Cardiac muscle cell (in vitro differentiated cells and primary cell): ENCODE measurements around the gene FUZ. TPM values are rescaled to one million over a fixed set of nuclear protein-coding genes. Genes with fewer than 3 reads are reported as not detected.

Experiments
- DNase-seq, 2 donors: peaks; one replicate each; pipeline versions ENCODE4 v3.0.0 to v3.0.0-alpha.2; 2010 to 2017; ENCODE audit warnings: low read depth in 1 of 2, low spot score in 1 of 2
- H3K27ac ChIP-seq: fragments of 200-600 bp; sonication (generic); 2 replicates; pipeline ENCODE4 v1.5.1; 2016
- H3K27me3 ChIP-seq: fragments of 200-600 bp; sonication (generic); 2 replicates; pipeline ENCODE4 v1.6.0; 2016; ENCODE audit warnings: control low read depth
- H3K36me3 ChIP-seq: fragments of 200-600 bp; sonication (generic); 2 replicates; pipeline ENCODE4 v1.5.1; 2016; ENCODE audit warnings: control low read depth
- H3K4me1 ChIP-seq: fragments of 200-600 bp; sonication (generic); 2 replicates; pipeline ENCODE4 v1.8.1; 2017; ENCODE audit warnings: low read depth, mild to moderate bottlenecking, mixed run types
- H3K4me3 ChIP-seq: fragments of 200-600 bp; sonication (generic); 2 replicates; pipeline ENCODE4 v1.5.1; 2016; ENCODE audit warnings: mild to moderate bottlenecking
- H3K9me3 ChIP-seq: fragments of 200-600 bp; sonication (generic); 2 replicates; pipeline ENCODE4 v1.5.1; 2017; ENCODE audit warnings: low read depth, mild to moderate bottlenecking, control low read depth
- polyA plus RNA-seq: library from polyadenylated mRNA; unstranded; fragments of >200 nt; fragmentation: Nextera tagmentation; extraction: Ambion mirVana; gene quantifications from 2 replicates; pipeline ENCODE4 v1.2.1, GENCODE V29; 2016
- total RNA-seq: library from RNA; depleted of rRNA; stranded (reverse); fragments of >200 nt; gene quantifications from 2 replicates; pipeline ENCODE4 v1.2.3, GENCODE V29; 2016
- TF ChIP-seq, protein P1 (sequence below): IDR thresholded peaks from 2 replicates; pipeline ENCODE4 v1.5.1; 2012; ENCODE audit warnings: low read depth, mild to moderate bottlenecking, low read length

The FUZ gene
- total and polyA plus RNA-seq, 2 experiments from 2014 or later, result 39.0 to 60.8 TPM

DNA sequence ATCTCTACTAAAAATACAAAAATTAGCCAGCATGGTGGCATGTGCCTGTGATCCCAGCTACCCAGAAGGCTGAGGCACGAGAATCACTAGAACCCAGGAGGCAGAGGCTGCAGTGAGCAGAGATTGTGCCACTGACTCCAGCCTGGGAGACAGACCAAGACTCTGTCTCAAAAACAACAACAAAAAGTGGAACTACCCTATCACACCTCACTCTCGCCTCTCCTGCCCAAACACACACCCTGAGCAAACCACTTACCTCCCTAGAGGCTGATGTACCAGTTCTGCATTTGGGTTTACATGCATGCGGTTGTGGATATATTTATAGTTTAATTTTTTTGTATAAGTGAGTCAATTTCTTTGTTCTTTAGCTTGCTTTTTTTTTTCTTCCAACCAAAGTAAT lies 30.2 kb upstream of the FUZ start:
- Histone ChIP-seq H3K9me3 (no peaks in the 10 kb centered on the region), H3K4me3 (no peak overlapping the region), H3K27ac (no peak overlapping the region), H3K36me3 (peaks cover 6% of the 10 kb centered on the region), H3K4me1 (peaks cover 18% of the 10 kb centered on the region), H3K27me3 (no peaks in the 10 kb centered on the region)
- no peak for DNase-seq
- TF ChIP-seq, protein P1, sequence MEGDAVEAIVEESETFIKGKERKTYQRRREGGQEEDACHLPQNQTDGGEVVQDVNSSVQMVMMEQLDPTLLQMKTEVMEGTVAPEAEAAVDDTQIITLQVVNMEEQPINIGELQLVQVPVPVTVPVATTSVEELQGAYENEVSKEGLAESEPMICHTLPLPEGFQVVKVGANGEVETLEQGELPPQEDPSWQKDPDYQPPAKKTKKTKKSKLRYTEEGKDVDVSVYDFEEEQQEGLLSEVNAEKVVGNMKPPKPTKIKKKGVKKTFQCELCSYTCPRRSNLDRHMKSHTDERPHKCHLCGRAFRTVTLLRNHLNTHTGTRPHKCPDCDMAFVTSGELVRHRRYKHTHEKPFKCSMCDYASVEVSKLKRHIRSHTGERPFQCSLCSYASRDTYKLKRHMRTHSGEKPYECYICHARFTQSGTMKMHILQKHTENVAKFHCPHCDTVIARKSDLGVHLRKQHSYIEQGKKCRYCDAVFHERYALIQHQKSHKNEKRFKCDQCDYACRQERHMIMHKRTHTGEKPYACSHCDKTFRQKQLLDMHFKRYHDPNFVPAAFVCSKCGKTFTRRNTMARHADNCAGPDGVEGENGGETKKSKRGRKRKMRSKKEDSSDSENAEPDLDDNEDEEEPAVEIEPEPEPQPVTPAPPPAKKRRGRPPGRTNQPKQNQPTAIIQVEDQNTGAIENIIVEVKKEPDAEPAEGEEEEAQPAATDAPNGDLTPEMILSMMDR, result no peak

- Histone ChIP-seq H3K9me3 (no peaks in the 10 kb centered on the region), H3K27me3 (no peaks in the 10 kb centered on the region), H3K27ac (peak overlapping the region; percentile 93), H3K4me3 (no peak overlapping the region), H3K36me3 (peaks cover 6% of the 10 kb centered on the region), H3K4me1 (peaks cover 18% of the 10 kb centered on the region)
- TF ChIP-seq, protein P1, result no peak
- peak in 1 of 2 donors; percentile 63 for DNase-seq
Observed at GRCh38 chr19:49840736-49841249, 27.7 kb upstream of the FUZ start.

GRCh38 chr19:49840321-49840720 lies 27.2 kb upstream of the FUZ start:
- H3K27me3 ChIP-seq, result no peaks in the 10 kb centered on the region
- H3K4me3 ChIP-seq, result no peak overlapping the region
- no peaks in the 10 kb centered on the region for H3K9me3 ChIP-seq
- TF ChIP-seq, protein P1, result no peak
- DNase-seq, result peak in 1 of 2 donors; percentile 71
- peak overlapping the region; percentile 93 for H3K27ac ChIP-seq
- peaks cover 6% of the 10 kb centered on the region for H3K36me3 ChIP-seq
- H3K4me1 ChIP-seq, result peaks cover 18% of the 10 kb centered on the region

DNA sequence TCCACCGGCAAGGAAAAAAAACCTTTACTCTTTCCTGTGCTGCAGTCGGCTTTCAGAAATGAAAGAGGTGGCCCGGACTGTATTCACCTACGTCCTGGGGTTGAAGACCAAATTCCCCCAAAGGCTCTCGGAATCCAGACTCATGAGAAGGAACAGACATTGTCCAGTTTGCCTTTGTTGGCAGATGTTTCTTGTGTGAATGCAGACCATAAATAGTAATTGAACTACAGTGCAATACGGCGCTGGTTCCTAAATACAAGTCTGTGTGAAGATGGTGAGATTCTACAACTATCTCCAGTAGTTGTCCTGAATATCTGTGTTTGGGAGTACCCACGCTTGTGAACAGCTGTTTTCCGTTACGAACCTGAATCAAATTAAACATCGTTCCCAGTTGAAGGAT lies 26.6 kb upstream of the FUZ start:
- no peak for DNase-seq
- Histone ChIP-seq H3K9me3 (no peaks in the 10 kb centered on the region), H3K36me3 (peaks cover 8% of the 10 kb centered on the region), H3K4me3 (no peak overlapping the region), H3K27ac (peak overlapping the region; percentile 93), H3K27me3 (no peaks in the 10 kb centered on the region), H3K4me1 (peaks cover 18% of the 10 kb centered on the region)
- TF ChIP-seq, protein P1, result no peak

- Histone ChIP-seq H3K9me3 (no peaks in the 10 kb centered on the region), H3K27me3 (no peaks in the 10 kb centered on the region), H3K36me3 (peaks cover 10% of the 10 kb centered on the region), H3K4me3 (no peak overlapping the region), H3K27ac (peak overlapping the region; percentile 93), H3K4me1 (peaks cover 18% of the 10 kb centered on the region)
- TF ChIP-seq, protein P1, result no peak
- no peak for DNase-seq
Observed at GRCh38 chr19:49838885-49839588, 25.9 kb upstream of the FUZ start.
